IPS DF 4.7 (cell line): ENCODE data around the gene ELMO1.
"Not testable (repeated sequence)": the region's sequence is repeated elsewhere in the genome, so short reads cannot be mapped to it uniquely, and the experiment has no call there.

ENCODE experiments used
- DNase-seq: peaks from one replicate; pipeline ENCODE4 v3.0.0-alpha.2; 2013; ENCODE audit warnings: low spot score; ENCODE audit errors: extremely low read depth

Gene ELMO1

DNA sequence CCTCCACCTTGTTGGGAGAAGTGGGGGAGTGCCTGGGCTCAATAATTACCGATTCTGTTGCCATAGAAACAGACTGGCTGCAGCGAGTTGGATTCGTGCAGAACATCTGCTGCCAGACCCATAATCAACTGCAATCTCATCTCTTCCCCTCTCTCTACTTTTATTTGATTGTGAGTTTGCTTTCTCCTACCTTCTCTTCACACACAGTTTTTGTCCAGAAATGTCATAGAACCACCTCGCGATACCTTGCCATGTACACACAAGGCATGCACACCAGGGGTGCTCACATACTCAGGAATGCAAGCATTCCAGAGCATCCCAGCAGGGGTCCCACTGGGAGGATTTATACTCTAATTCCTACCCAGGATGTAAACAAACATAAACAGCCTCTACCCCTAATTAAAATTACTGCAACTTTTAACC, 462.1 kb downstream of the ELMO1 start:
- DNase-seq = no peak

DNA sequence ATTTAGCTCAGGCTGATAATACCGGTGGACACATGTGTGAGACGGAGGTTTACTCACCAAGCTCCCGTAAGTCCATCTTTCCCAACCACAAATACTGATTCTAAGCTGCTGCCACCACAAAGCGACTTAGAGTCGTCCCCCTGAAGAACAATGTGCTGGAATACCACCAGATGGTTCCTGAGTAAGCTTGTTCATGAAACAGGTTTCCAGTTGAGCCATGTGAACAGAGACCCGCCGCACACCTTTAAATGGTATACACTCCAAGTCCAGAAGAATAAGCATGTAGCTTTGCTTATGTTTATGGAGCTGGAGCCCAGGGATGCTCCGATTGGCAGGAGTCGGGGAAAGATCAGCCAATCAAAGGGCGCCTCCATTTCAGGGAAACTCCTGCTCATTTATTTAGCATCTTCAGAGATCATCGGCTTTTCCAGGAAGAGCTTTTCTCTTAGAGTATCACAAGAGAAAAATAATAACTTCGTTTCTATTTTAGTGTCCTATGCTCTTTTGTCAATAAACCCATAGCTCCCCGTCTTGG, 462.7 kb downstream of the ELMO1 start:
- no peak for DNase-seq

DNA sequence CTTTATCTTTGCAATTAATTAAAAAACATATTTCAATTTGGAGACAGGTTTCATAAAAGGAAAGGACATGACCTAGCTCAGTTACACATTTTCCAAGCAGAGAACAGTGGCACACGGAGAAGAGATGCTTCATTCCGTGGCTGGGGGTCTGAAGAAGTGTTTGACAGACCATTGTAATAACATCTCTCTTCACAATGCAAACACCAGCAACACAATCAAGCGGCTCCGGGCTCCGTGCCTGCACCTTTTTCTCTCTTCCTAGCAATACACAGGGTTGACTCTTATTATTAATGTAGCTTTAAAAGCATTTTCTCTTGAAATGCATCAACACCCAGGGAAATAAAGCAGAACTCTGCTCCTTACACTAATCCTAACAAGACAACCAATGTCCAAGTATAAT, 463.3 kb downstream of the ELMO1 start:
- DNase-seq = no peak

DNA sequence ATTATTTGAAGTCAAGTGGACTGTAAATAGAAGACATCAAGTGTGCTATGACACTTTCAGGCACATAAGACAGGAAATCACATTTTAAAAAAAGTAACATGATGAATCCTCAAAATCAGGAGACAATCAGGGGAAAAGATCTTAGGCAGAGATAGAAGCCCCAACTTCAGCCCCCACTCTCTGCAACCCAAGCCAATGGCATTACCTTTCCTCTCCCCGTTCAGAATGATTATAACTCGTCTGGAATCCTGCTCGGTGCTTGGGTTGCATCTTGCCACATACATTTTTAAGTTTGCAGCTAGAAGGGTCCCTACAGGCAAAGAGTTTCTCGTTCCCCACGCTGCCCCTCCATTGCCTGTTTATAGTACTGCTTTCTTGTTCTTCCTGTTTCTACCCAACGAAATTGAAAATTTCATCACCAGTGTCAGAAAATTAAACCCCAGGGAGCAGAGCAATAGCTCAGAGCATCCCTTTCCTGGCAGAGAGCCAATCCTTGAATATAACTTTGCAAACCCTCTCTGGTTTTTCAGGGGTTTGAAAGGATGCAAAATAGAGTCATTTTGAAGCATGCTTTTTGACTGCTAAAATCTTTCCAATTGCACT, 463.9 kb downstream of the ELMO1 start:
- no peak for DNase-seq

DNA sequence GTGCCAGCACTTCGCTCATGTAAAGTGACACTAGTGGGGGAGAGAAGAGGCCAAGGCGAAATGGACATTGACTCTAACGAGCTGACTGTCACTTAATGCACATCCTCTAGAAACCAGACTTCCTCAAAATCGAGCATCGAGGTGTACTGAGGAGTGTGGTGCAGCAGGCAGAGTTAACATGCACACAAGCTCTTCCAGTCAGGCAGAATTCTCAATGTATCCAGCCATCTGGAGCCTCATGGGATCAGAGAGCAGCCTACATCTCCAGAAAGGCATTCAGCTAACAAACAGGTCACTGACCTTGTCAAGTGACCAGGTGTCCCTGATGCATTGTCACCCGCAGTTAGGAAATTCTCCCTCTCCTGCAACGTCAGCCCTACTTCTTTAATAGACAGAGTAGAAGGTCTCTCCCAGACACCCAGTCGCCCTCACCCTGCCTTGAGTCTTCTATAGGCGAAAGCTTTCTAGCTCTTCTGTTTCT, 464.6 kb downstream of the ELMO1 start:
- no peak for DNase-seq

DNA sequence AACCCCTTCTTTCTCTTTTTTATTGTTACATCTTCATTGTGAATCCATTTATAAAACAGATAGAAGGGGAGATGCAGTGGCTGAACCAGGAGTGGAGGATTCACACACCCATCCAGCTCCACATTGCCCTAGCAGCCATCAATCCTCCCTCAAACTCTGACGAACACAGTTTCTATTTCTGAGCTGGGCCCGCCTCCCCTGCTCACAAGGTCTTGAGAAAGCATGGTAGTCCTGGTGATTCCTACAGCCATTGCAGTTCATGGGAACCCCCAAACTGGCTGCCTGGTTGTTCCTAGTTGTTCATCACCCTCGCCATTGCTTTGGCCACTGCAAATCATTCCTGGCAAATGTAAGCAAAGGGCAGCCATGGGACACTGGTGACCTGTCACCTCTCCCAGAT, 465.9 kb downstream of the ELMO1 start:
- no peak for DNase-seq

DNA sequence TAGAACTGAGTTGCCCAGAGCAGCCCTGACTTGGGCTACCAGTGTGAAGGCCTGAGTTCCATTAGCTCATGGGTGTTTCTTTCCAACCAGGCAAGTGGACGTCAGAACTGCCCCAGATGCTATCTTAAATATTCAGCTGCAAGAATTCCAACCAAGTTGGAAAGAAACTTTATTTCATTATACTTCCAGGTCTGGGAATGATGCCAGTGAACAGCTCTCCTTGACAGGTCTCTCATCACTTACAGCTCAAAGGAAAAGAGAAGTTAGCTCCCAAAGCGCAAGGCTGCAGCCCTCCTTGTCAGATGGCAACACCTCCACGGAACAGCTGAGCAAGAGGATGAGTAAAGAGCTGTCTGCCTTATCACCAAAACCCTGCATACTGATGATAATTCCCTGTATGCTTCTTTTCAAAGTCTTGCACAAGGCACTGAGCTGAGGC, 468.8 kb downstream of the ELMO1 start:
- no peak for DNase-seq

DNA sequence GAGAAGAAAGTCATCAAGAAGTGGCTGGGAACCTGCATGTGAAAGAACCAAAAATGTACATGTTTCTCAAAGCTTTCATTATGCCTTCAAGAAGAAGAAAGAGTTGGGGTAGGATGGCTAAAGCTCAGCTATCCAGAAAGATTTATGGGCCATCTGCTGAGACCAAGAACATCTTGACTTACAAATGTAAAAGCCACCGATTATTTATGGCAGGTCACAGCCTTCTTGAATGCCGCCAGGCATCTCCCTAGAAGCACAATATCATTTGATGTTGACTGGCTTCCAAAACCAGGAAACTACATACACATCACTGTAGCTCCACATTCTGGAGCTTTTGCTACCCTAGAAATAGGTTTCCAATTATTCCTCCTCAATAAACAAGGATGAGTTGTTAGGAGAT, 470.2 kb downstream of the ELMO1 start:
- DNase-seq = no peak

DNA sequence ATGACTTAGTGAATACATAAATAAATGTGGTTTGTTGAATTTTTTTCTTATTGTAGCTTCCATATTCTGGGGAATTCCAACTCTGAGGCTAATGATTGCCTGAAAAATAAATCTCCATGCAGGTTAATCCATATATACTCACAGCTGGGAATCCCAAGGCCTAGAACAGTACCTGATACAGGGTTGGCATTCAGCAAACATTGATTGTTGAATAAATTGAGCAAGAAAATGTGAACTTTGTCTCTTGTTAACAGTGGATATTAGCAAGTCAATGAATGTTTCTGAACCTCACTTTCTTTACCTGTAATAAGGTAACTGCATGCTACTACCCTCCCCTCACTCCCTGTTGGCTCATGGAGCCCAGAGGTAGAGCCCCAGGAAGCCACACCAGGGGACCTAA, 470.8 kb downstream of the ELMO1 start:
- DNase-seq = no peak

DNA sequence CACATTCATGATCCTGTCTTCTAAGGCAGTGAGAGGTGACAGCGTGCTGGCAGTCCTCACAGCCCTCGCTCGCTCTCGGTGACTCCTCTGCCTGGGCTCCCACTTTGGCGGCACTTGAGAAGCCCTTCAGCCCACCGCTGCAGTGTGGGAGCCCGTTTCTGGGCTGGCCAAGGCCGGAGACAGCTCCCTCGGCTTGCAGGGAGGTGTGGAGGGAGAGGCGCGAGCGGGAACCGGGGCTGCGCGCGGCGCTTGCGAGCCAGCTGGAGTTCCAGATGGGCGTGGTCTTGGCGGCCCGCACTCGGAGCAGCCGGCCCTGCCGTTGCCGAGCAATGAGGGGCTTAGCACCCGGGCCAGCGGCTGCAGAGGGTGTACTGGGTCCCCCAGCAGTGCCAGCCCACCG, 475.1 kb downstream of the ELMO1 start:
- DNase-seq = not testable (repeated sequence)

DNA sequence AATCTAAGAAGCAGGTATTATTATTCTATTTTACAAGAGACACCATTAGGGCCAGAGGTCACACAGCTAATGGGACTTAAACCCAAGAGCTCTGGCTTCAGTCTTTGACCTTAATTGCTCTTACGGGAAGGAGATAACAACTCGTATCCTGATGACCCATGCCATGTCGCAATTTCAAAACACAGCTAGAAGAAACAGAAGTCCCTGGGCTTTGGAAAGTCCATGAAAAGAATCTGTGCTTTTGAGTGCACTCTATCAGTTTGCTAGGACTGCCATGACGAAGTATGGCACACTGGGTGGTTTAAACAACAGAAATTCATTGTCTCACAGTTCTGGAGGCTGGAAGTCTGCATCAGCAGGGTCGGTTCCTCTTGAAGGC, 476.5 kb downstream of the ELMO1 start:
- DNase-seq = no peak

DNA sequence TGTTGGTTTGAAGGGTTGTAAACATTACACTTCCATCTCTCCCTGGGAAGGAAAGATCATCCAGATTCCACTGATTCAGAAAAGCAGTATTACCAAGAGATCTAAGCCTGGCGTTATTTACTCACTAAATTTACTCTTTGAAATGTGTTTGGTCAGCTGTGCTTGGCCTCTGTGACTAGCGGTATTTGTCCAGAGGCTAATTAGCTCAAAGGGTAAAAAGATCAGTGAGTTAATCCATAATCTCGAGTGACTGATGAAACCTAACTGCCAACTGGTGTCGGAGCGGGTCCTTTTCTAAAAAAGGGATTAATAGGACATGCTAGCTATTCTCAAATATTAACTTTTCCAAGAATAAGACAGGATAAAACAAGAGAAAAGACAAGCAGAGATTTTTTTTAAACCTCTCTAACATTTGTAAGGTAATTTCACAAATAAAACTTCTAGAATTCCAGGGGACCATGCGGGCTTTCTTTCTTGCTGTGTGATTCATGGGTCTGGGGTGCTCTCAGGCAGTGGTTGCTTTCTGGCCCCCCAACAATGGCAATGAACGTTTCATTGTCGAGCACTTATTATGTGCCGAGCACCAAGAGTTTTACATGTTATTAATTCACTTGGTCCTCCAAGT, 477.0 kb downstream of the ELMO1 start:
- no peak for DNase-seq

DNA sequence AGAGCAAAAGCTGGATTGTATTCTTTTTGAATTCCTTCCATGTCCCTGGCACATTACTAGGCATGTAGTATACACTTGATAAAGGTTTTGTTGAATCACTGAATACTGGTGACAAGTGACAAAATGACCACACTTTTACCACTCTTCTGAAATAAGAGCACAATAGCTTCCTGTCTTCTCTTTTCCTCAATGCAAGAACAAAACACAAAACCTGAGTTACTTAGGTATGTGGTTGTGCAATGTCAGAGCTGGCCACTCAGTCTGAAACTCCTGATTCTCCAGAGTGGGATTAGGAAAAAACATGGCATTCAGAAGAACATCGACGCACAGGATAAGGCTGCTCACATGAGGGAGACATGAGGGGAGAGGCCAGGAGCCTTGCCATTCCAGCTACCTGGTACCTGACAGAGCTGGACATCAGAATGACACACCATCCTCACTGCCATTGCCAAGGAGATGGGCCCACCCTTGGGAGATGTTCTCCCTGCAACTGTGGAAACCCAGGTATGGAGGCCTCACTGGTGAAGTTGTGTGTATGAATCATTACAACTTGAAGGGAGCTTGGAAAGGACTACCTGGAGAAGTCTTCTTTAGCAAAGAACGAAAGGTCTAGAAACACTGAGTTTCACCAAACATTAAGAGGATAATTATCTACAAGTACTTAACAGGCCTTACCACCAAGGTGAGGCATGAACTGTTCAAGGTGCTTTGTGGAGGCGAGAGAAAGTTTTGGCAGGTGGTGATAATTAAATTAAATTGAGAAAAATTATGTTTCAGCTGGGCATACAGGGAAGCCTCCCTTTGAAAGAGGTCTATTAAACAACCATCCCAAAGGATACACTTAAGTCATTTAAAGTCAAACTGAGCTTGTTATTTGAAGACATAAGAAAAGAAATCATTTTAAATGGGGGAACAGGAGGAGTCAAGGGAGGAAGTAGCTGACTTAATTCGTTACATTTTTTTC, 477.8 kb downstream of the ELMO1 start:
- no peak for DNase-seq

DNA sequence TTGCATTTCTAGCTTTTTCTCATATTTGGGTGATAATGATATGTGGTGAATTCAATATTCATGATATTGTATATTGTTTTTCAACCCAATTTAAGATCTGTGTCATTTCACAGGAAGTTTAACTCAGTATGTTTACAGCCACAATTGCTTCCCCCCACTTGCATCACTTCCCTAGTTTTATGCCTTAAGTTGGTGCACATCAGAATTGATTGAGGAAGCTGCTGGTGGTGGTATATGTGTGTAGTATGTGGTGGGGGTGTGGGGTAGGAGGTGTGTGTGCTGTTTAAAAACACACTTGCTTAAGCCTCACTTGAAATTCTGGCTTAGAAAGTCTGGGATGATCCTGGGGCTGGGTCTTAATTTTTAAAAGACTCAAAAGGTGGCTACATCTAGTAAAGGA, 479.3 kb downstream of the ELMO1 start:
- no peak for DNase-seq

DNA sequence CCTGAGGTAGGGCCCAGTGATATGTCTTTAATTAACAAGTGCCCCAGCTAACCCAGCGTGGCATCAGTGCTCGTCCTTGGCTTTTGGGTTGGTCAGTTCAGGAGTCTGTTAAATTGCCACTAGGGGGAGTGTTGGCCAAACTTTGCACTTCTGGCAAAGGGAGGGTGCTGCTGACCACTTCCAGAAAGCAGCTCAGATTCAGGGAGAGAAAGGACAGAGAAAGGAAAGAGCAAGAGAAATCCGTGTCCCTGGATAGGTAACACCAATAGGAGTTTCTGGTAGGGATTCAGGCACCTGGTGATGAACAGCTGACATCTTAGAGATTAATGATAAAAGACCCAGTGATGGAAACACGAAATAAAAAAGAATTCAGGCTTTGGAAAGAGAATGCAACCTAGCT, 481.3 kb downstream of the ELMO1 start:
- no peak for DNase-seq

DNA sequence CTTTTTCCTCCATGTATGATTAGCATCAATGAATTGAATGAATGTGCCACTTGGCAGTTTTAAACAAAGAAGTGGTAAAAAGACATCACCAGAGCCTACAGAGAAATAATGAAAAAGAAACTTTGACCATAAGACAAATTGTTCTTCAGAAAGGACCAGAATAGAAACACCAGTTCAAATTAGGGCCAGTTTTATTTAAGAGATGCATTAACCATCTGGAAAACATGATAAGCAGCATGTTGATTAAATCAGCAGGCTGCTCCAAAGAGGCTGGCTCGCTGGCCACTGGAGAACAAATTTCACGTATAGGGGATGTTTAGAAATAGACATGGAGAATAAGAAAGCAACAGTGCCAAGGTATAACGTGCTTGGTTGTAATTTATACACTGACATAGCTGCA, 482.0 kb downstream of the ELMO1 start:
- no peak for DNase-seq

DNA sequence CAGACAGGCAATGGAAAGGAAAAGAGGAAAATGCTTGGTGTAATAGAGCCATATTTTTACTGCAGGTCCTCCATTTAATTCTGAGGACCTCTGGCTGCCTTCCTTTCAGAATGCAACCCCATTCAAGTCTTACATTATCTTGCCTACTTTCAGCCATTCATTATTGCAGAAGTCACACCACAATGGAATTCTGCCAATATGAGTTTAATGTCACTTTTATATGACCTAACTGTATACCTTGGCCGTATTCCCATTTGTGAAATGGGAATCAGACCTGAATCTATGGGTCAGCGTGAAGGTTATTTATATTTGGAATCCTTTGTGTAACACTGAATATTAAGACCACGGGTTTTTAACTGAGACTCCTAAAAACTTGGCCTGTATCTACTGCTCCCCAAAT, 482.6 kb downstream of the ELMO1 start:
- no peak for DNase-seq

DNA sequence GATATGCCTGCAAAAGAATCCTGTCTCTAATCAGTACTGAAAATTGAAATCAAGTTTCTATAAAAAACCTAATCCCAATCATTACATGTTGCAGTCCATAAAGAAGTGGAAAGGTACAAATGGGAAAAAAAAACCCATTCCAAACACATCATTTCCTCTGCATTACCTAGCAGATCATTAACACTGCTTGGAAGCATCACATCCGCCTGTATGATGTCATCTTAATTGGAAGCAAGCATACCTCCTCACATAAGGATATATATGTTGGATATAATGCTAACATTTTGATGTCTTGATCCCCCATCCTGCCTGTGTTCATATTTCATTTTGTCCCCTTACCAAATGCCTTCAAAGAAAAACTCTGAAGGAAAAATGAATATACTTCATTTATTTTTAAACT, 483.0 kb downstream of the ELMO1 start:
- DNase-seq = no peak

DNA sequence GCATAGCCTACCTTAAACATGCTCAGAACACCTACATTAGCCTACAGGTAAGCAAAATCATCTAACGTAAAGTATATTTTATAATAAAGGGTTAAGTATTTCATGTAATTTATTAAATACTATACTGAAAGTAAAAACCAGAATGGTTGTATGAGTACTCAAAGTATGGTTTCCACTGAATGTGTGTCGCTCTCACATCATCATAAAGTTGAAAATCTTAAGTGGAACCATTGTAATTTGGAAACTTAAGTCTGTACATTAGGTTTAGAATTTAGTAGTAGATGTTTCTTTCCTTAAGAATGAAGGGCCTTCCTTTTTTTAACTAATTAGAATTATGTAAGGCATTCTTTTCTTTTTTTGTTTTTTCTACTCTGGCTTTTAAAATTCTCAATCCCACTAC, 484.4 kb downstream of the ELMO1 start:
- DNase-seq = no peak

DNA sequence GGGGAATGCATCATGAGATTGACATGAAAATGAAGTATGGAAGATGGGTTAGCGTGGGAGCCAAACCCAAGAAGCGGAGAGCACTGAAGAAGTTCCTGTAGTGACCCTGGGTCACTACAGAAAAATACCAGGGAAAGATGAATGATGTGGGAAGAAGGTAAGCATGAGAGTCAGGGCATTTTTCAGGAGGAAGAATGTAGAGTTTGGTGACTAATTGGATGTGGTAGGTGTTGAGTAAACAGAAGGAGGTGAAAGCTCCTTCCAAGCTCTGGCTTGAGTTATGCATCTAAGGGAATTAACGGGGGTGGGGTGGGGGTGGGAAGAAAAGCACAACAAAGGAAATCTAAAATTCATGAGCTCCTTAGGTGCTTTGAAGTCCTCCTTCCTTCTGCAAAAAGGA, 486.3 kb downstream of the ELMO1 start:
- no peak for DNase-seq

DNA sequence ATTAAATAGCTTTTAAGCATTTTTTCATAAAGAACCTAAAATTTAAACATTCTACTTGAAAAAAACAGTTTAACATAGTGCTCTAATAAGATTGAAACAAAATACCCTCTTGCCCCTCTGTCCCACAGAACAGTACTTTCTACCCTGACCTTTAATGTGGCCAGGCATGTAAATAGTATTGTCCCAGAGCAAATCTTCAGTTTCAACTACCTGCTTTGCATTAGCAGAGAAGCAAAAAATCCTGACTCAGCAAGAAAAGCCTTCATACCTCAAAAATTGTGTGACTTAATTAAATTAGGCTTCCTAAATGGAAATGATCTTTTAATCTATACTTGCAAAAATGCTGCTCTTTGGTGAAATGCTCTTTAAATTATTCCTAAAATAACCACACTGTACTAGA, 487.0 kb downstream of the ELMO1 start:
- no peak for DNase-seq

DNA sequence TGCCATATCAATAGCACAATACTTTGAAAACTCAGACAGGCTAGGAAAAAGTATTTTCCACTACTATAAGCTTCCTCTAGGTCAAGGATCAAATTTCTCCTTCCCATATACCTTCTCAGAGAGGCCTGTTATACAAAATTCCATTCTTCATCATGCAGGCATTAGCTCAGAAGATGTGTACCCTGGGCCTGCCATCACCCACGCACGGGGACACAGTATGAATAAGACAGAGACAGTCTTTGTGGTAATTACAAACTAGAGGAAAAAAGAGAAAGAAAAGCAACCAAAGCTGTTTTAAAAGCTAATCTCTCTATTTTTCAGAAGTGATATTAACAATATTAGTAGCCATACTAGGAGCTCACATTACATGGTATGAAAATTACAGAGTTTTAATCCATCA, 487.6 kb downstream of the ELMO1 start:
- DNase-seq = no peak
